IMR-90 (cell line): ENCODE results near the gene RIPPLY1. TPM values are rescaled to one million over a fixed set of nuclear protein-coding genes. Genes with fewer than 3 reads are reported as not detected.

Source experiments
- ATAC-seq: fragments of 200-7000 bp; cut with Tn5 transposase; 2 replicates; pipeline ENCODE4 v1.9.1; 2020; ENCODE audit warnings: low read depth, mild to moderate bottlenecking, moderate library complexity
- BruUV-seq: library from RNA; stranded (reverse); fragments of 400-500 nt; replicated peaks from 2 replicates; lab custom pipeline; 2021; lab: Mats Ljungman, UMichigan
- CTCF ChIA-PET: fragments of 300-600 bp; formaldehyde crosslinking; extraction: SDS; loops from one replicate; lab custom pipeline; 2021; ENCODE audit warnings: antibody characterized with exemption; lab: Yijun Ruan, JAX
- POLR2A ChIA-PET: fragments of 300-600 bp; sonication (Branson Sonifier 250); formaldehyde crosslinking; loops from one replicate; lab custom pipeline; 2022; ENCODE audit warnings: antibody characterized with exemption; ENCODE audit not compliant: unreplicated experiment; lab: Charles Lee
- DNase-seq: peaks from one replicate; pipeline ENCODE4 v3.0.0; 2013
- H2AFZ ChIP-seq: replicated peaks from 2 replicates; pipeline ENCODE3; 2013; ENCODE audit warnings: low read length, mild to moderate bottlenecking; ENCODE audit not compliant: poor library complexity
- H2AK5ac ChIP-seq: 2 replicates; pipeline ENCODE4 v1.6.1; 2013; ENCODE audit warnings: low read depth, low read length, inconsistent platforms
- H2AK9ac ChIP-seq: replicated peaks from 2 replicates; pipeline ENCODE3; 2013; ENCODE audit warnings: mild to moderate bottlenecking, low read depth, low read length, moderate library complexity; ENCODE audit not compliant: poor library complexity
- H2BK120ac ChIP-seq: 2 replicates; pipeline ENCODE4 v1.6.1; 2013; ENCODE audit warnings: low read depth, low read length, inconsistent platforms
- H2BK15ac ChIP-seq: 3 replicates; pipeline ENCODE4 v1.6.1; 2013; ENCODE audit warnings: low read depth, low read length, inconsistent platforms
- H2BK20ac ChIP-seq: 2 replicates; pipeline ENCODE4 v1.6.1; 2013; ENCODE audit warnings: low read depth, mild to moderate bottlenecking, inconsistent platforms, low read length, moderate library complexity
- H2BK5ac ChIP-seq: 2 replicates; pipeline ENCODE4 v1.6.1; 2013; ENCODE audit warnings: mild to moderate bottlenecking, low read depth, low read length, inconsistent platforms; ENCODE audit not compliant: poor library complexity, severe bottlenecking
- H3K14ac ChIP-seq: replicated peaks from 2 replicates; pipeline ENCODE4 v1.6.1; 2013; ENCODE audit warnings: low read depth, low read length, inconsistent platforms
- H3K18ac ChIP-seq: 2 replicates; pipeline ENCODE4 v1.6.1; 2013; ENCODE audit warnings: low read depth, low read length, control low read depth
- H3K23ac ChIP-seq: 2 replicates; pipeline ENCODE4 v1.6.1; 2013; ENCODE audit warnings: low read depth, low read length, inconsistent platforms
- H3K27ac ChIP-seq: 2 replicates; pipeline ENCODE4 v1.5.1; 2013; ENCODE audit warnings: mild to moderate bottlenecking, control low read depth, low read length; ENCODE audit not compliant: insufficient read depth
- H3K27me3 ChIP-seq: 2 replicates; pipeline ENCODE4 v1.6.1; 2013; ENCODE audit warnings: low read length; ENCODE audit not compliant: control insufficient read depth, insufficient read depth
- H3K36me3 ChIP-seq: 2 replicates; pipeline ENCODE4 v1.6.1; 2013; ENCODE audit warnings: low read length, mixed read lengths; ENCODE audit not compliant: control insufficient read depth, insufficient read depth
- H3K4ac ChIP-seq: 2 replicates; pipeline ENCODE4 v1.6.1; 2013; ENCODE audit warnings: low read depth, low read length, inconsistent platforms
- H3K4me1 ChIP-seq: 2 replicates; pipeline ENCODE4 v1.6.1; 2013; ENCODE audit warnings: low read length, mixed read lengths; ENCODE audit not compliant: control insufficient read depth, insufficient read depth
- H3K4me2 ChIP-seq: 2 replicates; pipeline ENCODE4 v1.6.1; 2013; ENCODE audit warnings: low read depth, mild to moderate bottlenecking, control low read depth, low read length, moderate library complexity
- H3K4me3 ChIP-seq: 2 replicates; pipeline ENCODE4 v1.5.1; 2013; ENCODE audit warnings: low read depth, mild to moderate bottlenecking, control low read depth, low read length, moderate library complexity; ENCODE audit not compliant: insufficient read depth
- H3K56ac ChIP-seq: 2 replicates; pipeline ENCODE4 v1.6.1; 2013; ENCODE audit warnings: low read length, inconsistent platforms; ENCODE audit not compliant: insufficient read depth; ENCODE audit errors: extremely low read depth
- H3K79me1 ChIP-seq, 2 experiments: 2 replicates each; pipeline ENCODE4 v1.6.1; 2013; ENCODE audit warnings: low read length in 2 of 2, inconsistent platforms in 1 of 2, low read depth in 1 of 2
- H3K9ac ChIP-seq: 2 replicates; pipeline ENCODE4 v1.6.1; 2013; ENCODE audit warnings: low read depth, low read length, control low read depth
- H3K9me1 ChIP-seq: 2 replicates; pipeline ENCODE4 v1.6.1; 2013; ENCODE audit warnings: low read length, inconsistent platforms; ENCODE audit not compliant: insufficient read depth
- H3K9me3 ChIP-seq: 2 replicates; pipeline ENCODE4 v1.6.1; 2013; ENCODE audit warnings: low read length; ENCODE audit not compliant: control insufficient read depth, insufficient read depth
- H4K20me1 ChIP-seq: 2 replicates; pipeline ENCODE4 v1.6.1; 2013; ENCODE audit warnings: low read length, inconsistent platforms; ENCODE audit not compliant: insufficient read depth
- H4K5ac ChIP-seq: 2 replicates; pipeline ENCODE4 v1.6.1; 2013; ENCODE audit warnings: mild to moderate bottlenecking, low read depth, low read length, control low read depth
- H4K8ac ChIP-seq, 2 experiments: 2 replicates each; pipeline ENCODE4 v1.6.1; 2013; ENCODE audit warnings: low read depth in 2 of 2, low read length in 2 of 2, control low read depth in 1 of 2, inconsistent platforms in 1 of 2
- H4K91ac ChIP-seq: 2 replicates; pipeline ENCODE4 v1.6.1; 2013; ENCODE audit warnings: low read depth, low read length, inconsistent platforms; ENCODE audit not compliant: insufficient read depth
- BHLHE40 ChIP-seq: fragments of 150-350 bp; IDR thresholded peaks from 2 replicates; pipeline ENCODE4 v1.6.1; 2016; ENCODE audit warnings: mild to moderate bottlenecking, low read depth, low read length
- CEBPB ChIP-seq: IDR thresholded peaks from 2 replicates; pipeline ENCODE4 v1.6.1; 2012; ENCODE audit warnings: low read depth, low read length, improper control_type of control experiment
- CHD1 ChIP-seq: IDR thresholded peaks from 2 replicates; pipeline ENCODE4 v1.6.1; 2012; ENCODE audit warnings: low read depth, low read length, improper control_type of control experiment
- FOS ChIP-seq: fragments of 150-350 bp; IDR thresholded peaks from 2 replicates; pipeline ENCODE4 v1.6.1; 2016; ENCODE audit warnings: low read depth, low read length
- MAFK ChIP-seq: IDR thresholded peaks from 2 replicates; pipeline ENCODE4 v1.6.1; 2012; ENCODE audit warnings: low read depth, low read length, improper control_type of control experiment
- MAZ ChIP-seq: IDR thresholded peaks from 2 replicates; pipeline ENCODE4 v1.6.1; 2012; ENCODE audit warnings: low read depth, mild to moderate bottlenecking, low read length, improper control_type of control experiment, moderate library complexity, borderline replicate concordance
- MXI1 ChIP-seq: IDR thresholded peaks from 2 replicates; pipeline ENCODE4 v1.6.1; 2012; ENCODE audit warnings: low read depth, mild to moderate bottlenecking, low read length, moderate library complexity, borderline replicate concordance
- NFE2L2 ChIP-seq: fragments of 150-350 bp; IDR thresholded peaks from 2 replicates; pipeline ENCODE4 v1.6.1; 2016; ENCODE audit warnings: low read depth, mild to moderate bottlenecking, low read length
- POLR2A ChIP-seq: IDR thresholded peaks from 2 replicates; pipeline ENCODE4 v1.6.1; 2012; ENCODE audit warnings: mild to moderate bottlenecking, low read depth, low read length
- RAD21 ChIP-seq: IDR thresholded peaks from 2 replicates; pipeline ENCODE4 v1.6.1; 2012; ENCODE audit warnings: low read length, improper control_type of control experiment
- RCOR1 ChIP-seq: IDR thresholded peaks from 2 replicates; pipeline ENCODE4 v1.6.1; 2012; ENCODE audit warnings: mild to moderate bottlenecking, low read length, improper control_type of control experiment; ENCODE audit not compliant: insufficient replicate concordance
- RFX5 ChIP-seq: IDR thresholded peaks from 2 replicates; pipeline ENCODE4 v1.8.0; 2012; ENCODE audit warnings: low read depth, mild to moderate bottlenecking, low read length, moderate library complexity
- SMC3 ChIP-seq: fragments of 150-350 bp; IDR thresholded peaks from 2 replicates; pipeline ENCODE4 v1.6.1; 2016; ENCODE audit warnings: low read depth, mild to moderate bottlenecking, antibody characterized with exemption, low read length, moderate library complexity
- WGBS, 2 experiments: methylation state at CpG; one replicate each; pipeline versions ENCODE4 v1.1.5 to v1.1.7; 2013; ENCODE audit warnings: missing lambda C conversion rate in 2 of 2; ENCODE audit not compliant: insufficient read length in 1 of 2; ENCODE audit errors: extremely low coverage in 2 of 2; 5-methylcytosine and 5-hydroxymethylcytosine counted together
- dilution Hi-C: fragments of 300-500 bp; cut with HindIII; formaldehyde crosslinking; loops from one replicate; pipeline ENCODE4 v1.14.3; 2018; ENCODE audit warnings: low sequenced_read_pairs; ENCODE audit not compliant: unreplicated experiment
- in situ Hi-C: fragments of 300-500 bp; cut with MboI; formaldehyde crosslinking; loops from 3 replicates; pipeline ENCODE4 v1.14.3; 2019; ENCODE audit warnings: low sequenced_read_pairs, inconsistent platforms, mixed read lengths
- intact Hi-C: fragments of 100-400 bp; cut with micrococcal nuclease; formaldehyde crosslinking; loops from 2 replicates; pipeline ENCODE4 v1.10.0; 2022
- polyA plus RNA-seq, 3 experiments: library from polyadenylated mRNA; depleted of rRNA; stranded (reverse); fragments of >200 nt; gene quantifications; 2 replicates each; pipeline ENCODE4 v1.2.3, GENCODE V29; 2012; ENCODE audit warnings: low replicate concordance in 1 of 3
- total RNA-seq: library from RNA; depleted of rRNA; stranded (reverse); fragments of >200 nt; gene quantifications from 2 replicates; pipeline ENCODE4 v1.2.3, GENCODE V29; 2012
- TF ChIP-seq, protein P1 (sequence below): conservative IDR thresholded peaks from 2 replicates; pipeline ENCODE4 v1.5.1; 2012; ENCODE audit warnings: mild to moderate bottlenecking, low read depth, low read length, improper control_type of control experiment
- TF ChIP-seq, protein P2 (sequence below): fragments of 150-350 bp; IDR thresholded peaks from 2 replicates; pipeline ENCODE4 v1.6.1; 2017; ENCODE audit warnings: mild to moderate bottlenecking, antibody characterized with exemption, low read length, low read depth
- TF ChIP-seq, protein P3 (sequence below): fragments of 150-350 bp; IDR thresholded peaks from 2 replicates; pipeline ENCODE4 v1.6.1; 2016; ENCODE audit warnings: low read depth, mild to moderate bottlenecking, low read length, moderate library complexity, borderline replicate concordance

RIPPLY1 gene
- total and polyA plus RNA-seq, 2 of the 4 experiments (the other 2 are of a cell fraction), result not detected

DNA sequence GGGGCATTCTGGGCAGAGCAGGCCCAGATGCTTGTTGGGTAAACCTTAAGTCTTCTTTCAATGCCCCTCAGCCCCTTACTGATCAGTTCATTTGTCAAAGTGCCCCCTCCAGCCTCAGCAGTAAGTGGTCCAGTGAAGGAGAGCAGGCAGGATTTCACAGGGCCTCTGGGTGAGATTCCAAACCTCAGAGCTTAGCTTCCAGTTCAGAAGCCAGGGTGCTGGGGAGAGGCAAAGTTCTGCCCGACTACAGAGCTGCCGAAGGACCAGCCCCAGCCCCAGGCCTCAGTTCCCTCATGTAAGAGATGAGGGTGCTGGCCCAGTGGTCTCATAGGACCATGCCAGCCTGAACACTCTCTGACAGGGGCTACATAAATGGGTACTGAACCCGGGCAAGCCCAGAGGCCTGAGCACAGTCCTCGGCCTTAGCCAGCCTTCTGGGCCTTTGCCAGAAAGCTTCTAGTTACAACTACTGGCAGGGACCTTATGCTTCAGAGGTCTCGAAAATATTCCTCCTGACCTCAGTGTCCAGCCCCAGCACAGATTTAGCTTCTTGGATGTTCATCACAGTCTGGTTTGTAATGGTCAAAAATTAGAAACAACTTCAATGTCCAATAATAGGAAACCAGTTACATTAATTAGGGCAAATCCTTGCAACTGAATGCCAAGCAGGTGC lies 851 bp upstream of the RIPPLY1 start:
- Histone ChIP-seq H2BK5ac (no peak overlapping the region), H3K4me1 (no peaks in the 10 kb centered on the region), H3K56ac (no peak overlapping the region), H3K36me3 (no peaks in the 10 kb centered on the region), H3K79me1 (no peaks in the 10 kb centered on the region), H3K9ac (no peak overlapping the region), H3K9me3 (no peaks in the 10 kb centered on the region), H3K4ac (no peak overlapping the region), H3K4me3 (no peak overlapping the region), H3K27me3 (peaks cover 14% of the 10 kb centered on the region), H3K18ac (no peak overlapping the region), H2AK9ac (no peak overlapping the region), H2BK15ac (no peak overlapping the region), H4K20me1 (no peaks in the 10 kb centered on the region), H2AFZ (no peak overlapping the region), H3K14ac (no peak overlapping the region), H3K23ac (no peak overlapping the region), H2AK5ac (no peak overlapping the region), H4K8ac (no peak overlapping the region), H3K4me2 (no peak overlapping the region), H2BK20ac (no peak overlapping the region), H3K9me1 (no peaks in the 10 kb centered on the region), H2BK120ac (no peak overlapping the region), H3K27ac (no peak overlapping the region), H4K91ac (no peak overlapping the region), H4K5ac (no peak overlapping the region)
- WGBS, 2 experiments, result 67% methylated on average over 2 of the region's 5 CpGs; no CpG with 5 or more reads in 1 of the 2 experiments
- no peak for TF ChIP-seq FOS
- TF ChIP-seq MAFK, result no peak
- TF ChIP-seq RAD21, result no peak
- no peak for TF ChIP-seq MXI1
- no peak for TF ChIP-seq BHLHE40
- TF ChIP-seq, protein P1, sequence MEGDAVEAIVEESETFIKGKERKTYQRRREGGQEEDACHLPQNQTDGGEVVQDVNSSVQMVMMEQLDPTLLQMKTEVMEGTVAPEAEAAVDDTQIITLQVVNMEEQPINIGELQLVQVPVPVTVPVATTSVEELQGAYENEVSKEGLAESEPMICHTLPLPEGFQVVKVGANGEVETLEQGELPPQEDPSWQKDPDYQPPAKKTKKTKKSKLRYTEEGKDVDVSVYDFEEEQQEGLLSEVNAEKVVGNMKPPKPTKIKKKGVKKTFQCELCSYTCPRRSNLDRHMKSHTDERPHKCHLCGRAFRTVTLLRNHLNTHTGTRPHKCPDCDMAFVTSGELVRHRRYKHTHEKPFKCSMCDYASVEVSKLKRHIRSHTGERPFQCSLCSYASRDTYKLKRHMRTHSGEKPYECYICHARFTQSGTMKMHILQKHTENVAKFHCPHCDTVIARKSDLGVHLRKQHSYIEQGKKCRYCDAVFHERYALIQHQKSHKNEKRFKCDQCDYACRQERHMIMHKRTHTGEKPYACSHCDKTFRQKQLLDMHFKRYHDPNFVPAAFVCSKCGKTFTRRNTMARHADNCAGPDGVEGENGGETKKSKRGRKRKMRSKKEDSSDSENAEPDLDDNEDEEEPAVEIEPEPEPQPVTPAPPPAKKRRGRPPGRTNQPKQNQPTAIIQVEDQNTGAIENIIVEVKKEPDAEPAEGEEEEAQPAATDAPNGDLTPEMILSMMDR, result no peak
- TF ChIP-seq RCOR1, result no peak
- no peak for TF ChIP-seq POLR2A
- no peak for TF ChIP-seq SMC3
- TF ChIP-seq MAZ, result no peak
- no peak for TF ChIP-seq RFX5
- TF ChIP-seq, protein P2, sequence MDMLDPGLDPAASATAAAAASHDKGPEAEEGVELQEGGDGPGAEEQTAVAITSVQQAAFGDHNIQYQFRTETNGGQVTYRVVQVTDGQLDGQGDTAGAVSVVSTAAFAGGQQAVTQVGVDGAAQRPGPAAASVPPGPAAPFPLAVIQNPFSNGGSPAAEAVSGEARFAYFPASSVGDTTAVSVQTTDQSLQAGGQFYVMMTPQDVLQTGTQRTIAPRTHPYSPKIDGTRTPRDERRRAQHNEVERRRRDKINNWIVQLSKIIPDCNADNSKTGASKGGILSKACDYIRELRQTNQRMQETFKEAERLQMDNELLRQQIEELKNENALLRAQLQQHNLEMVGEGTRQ, result no peak
- no peak for TF ChIP-seq NFE2L2
- TF ChIP-seq, protein P3, sequence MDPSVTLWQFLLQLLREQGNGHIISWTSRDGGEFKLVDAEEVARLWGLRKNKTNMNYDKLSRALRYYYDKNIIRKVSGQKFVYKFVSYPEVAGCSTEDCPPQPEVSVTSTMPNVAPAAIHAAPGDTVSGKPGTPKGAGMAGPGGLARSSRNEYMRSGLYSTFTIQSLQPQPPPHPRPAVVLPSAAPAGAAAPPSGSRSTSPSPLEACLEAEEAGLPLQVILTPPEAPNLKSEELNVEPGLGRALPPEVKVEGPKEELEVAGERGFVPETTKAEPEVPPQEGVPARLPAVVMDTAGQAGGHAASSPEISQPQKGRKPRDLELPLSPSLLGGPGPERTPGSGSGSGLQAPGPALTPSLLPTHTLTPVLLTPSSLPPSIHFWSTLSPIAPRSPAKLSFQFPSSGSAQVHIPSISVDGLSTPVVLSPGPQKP, result no peak
- TF ChIP-seq CEBPB, result no peak
- no peak for TF ChIP-seq CHD1
- CTCF ChIA-PET, result interaction anchor here (1.0 kb wide), 1 partner anchor 10 kb away, joined by 3 read pairs; no protein-coding TSS in a partner anchor
- DNase-seq (no peak), ATAC-seq (no peak)
- intact Hi-C loops, result no loop called here
- POLR2A ChIA-PET, result no interaction called here
- BruUV-seq, result no TSS peak
- in situ Hi-C loops, result no loop called here
- dilution Hi-C loops, result no loop called here
